Epithelial cell of prostate (primary cell): ENCODE measurements around the gene MAN2A2.
"Not testable (repeated sequence)": the region's sequence is repeated elsewhere in the genome, so short reads cannot be mapped to it uniquely, and the experiment has no call there.

Source experiments
- DNase-seq: peaks from one replicate; pipeline ENCODE4 v3.0.0-alpha.2; 2011; ENCODE audit warnings: low read depth, low spot score
- H3K27ac ChIP-seq: fragments of 450-650 bp; 2 replicates; pipeline ENCODE4 v1.5.1; 2017; ENCODE audit warnings: mild to moderate bottlenecking

MAN2A2 gene

DNA sequence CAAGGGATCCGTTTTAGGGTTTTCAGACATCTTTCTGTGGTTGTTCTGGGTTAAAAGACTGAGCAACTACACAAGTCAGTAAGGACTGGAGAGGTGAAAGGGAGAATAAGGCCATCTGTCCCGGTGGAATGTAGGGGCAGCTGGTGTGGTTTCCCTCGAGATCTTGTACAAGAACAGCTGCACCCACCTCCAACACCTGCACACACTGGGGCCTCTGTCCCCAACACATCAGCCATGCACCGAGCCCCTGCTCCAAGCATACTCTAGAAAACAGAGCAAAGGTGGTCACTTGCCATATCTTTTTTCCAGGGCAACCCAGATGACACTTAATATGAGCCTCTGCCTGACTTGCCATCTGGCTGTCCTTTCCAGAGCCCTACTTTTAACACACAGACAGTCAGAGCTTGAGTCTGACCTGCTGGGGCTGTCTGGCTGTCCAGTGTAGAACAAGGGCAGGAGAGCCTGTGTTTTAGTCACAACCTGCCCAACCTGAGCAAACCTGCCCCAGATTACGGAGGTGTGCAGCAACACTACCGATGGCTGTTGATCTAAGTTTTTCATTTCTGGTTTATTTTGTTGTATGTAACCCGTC lies 12.2 kb downstream of the MAN2A2 start:
- no peak for DNase-seq
- H3K27ac ChIP-seq: no peak overlapping the region

DNA sequence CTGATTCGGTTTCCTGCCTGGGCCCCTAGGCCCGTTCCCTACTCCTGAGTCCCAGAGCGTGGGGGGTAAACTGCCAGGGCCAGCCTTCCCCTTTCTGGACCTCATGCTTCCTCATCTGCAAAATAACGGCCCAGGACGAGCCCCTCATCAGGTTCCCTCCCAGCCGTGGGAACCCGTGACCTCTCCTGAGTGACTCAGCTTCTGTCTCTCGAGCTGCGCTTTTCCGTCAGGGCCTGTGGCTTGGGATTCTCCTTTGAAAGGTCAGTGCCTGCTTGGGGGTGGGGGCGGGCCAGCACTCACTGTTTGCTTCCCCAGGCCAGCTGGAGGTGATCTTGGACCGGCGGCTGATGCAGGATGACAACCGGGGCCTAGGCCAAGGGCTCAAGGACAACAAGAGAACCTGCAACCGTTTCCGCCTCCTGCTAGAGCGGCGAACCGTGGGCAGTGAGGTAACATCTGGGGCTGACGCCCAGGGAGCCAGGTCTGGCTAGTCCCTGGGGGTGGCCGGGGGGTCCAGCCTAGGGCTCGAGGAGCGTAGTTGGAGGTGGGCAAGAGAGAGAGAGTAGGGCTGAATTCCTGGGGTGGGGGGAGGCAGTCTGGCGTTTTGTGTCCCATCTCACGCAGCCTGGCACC lies 12.8 kb downstream of the MAN2A2 start:
- no peak overlapping the region for H3K27ac ChIP-seq
- DNase-seq: no peak

DNA sequence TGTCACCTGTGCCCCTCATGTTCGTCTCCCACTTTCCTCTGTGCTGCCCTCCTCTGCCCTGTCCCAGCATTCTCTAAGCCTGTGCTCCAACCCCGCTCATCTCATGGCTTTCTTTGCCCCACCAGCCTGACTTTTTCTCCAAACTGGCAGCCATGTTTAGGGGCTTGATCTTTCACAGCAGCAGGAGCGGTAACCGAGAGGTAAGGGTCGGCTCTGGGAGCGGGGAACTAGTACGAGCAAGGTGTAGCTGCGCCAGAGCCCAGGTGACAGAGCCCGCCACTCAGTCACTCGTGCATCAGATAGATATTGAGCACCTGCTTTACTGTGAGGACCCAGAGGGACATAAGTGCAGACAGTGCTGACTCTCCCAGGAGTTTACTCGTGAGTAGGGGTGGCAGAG lies 13.4 kb downstream of the MAN2A2 start:
- H3K27ac ChIP-seq: no peak overlapping the region
- DNase-seq: no peak

DNA sequence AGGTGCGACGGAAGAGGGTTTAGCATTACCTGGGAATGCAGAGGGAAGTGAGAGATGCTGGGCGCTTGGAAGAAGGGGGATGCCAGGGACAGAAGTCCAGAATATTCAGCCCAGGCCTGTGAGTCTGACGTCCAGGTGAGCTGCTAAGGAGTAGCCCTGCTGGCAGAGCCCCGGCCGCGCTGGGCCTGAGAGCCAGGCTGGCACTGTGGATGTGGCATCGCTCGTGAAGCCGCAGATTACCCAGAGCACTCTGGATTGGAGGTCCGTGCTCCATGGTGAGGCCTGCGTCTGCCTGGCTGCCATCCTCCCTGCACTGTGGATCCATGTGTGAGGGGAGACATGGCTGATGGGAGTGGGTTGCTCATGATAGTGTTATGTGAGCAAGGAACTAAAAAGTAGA lies 14.5 kb downstream of the MAN2A2 start:
- H3K27ac ChIP-seq: no peak overlapping the region

DNA sequence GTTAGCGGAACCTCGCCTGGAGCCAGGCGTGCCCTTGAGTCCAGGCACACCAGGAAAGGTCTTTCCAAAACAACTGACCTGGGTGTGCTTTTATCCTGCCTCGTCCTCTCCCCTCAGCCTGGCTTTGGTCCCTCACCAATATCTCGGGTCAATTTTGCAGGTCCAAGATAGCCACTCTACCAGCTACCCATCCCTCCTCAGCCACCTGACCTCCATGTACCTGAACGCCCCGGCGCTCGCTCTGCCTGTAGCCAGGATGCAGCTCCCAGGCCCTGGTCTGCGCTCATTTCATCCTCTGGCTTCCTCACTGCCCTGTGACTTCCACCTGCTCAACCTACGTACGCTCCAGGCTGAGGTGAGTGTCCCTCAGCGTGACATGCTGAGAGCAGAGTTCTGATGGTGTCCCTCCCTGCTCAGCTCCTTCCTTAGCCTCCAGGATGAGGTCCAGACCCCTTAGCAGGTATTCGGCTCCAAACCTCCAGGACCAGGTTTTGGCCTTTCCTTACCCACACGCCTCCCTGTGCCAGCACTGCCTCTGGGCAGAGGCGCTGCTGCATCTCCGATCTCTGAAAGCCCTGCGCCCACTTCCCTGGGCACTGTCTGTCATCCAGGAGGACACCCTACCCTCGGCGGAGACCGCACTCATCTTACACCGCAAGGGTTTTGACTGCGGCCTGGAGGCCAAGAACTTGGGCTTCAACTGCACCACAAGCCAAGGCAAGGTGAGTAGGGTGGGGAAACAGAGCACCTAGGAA lies 15.1 kb downstream of the MAN2A2 start:
- no peak for DNase-seq
- H3K27ac ChIP-seq: no peak overlapping the region

More for the DNA sequence above, 14.5 kb downstream of the MAN2A2 start:
- no peak for DNase-seq

DNA sequence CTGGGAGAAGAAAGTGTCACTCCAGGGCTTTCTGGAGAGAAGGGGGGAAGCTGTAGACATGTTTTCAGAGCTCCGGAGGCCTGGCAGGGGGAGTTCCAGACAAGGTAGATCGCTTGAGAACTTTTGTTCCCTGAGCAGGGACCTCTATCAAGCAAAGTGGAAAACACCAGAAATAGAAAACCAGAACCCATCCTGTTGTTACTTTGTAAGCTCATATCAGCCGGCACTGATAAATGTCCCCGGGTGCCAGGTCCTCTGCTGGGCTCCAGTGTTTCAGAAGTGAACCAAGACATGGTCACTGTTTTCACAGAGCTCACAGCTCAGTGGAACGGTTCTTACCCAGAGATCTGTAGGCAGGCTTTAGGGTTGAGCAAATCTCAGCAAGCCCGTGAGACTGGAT lies 15.7 kb downstream of the MAN2A2 start:
- no peak overlapping the region for H3K27ac ChIP-seq

DNA sequence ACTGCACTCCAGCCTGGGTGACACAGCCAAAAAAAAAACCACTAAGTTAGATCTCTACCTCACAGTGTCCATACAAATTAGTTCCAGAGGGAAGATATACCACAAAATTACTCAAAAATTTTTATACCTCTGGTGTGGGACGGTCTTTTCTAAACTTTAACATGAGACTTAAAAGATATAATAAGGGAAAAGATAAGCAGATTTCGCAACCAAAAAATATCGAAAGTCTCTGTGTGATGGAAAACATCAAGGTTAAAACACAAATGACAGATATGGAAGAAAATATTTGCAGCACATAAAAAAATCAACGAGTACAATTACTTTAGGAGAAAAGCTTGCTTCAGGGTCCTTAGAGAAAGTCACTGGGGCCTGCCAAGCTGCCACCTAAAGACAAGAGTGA lies 18.8 kb downstream of the MAN2A2 start:
- DNase-seq: no peak
- H3K27ac ChIP-seq: no peak overlapping the region

More for the DNA sequence above, 15.7 kb downstream of the MAN2A2 start:
- DNase-seq: no peak

DNA sequence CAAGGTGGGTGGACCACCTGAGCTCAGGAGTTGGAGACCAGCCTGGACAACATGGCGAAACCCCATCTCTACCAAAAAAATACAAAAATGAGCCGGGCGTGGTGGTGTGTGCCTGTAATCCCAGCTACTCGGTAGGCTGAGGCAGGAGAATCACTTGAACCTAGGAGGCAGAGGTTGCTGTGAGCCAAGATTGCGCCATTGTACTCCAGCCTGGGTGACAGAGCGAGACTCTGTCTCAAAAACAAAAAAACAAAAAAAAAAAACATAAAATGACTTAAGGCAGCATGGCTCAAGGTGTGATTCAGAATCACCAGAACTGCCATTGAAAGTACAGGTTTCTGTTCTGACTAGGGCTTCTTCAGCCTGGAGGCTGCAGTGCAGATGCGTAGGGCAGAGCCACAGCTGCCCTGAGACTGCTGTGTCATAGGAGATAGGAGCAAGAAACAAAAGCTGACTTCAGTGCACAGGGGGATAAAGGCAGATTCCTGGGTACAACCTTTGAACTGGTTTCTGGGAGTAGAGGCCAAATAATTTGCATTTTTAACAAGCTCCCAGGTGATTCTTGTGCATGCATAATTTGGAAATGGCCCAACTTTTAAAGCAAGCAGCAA lies 19.7 kb downstream of the MAN2A2 start:
- DNase-seq, H3K27ac ChIP-seq: not testable (repeated sequence)

DNA sequence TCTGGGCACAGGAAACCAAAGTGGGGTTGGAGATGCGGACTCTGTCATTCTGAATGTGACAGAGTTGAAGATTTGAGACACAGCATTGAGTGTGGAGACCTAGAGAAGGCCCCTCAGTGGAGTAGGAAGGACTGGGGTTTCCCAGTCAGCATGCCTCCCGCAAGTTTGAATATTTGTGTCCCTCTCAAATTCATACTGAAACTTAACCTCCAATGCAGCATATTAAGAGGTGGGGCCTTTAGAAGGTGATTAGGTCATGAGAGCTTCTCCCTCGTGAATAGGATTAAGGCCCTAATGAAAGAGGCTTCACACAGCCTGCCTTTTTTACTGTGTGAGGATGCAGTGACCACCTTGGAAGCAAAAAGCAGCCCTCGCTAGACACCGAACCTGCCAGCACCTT lies 21.3 kb downstream of the MAN2A2 start:
- no peak for DNase-seq
- no peak overlapping the region for H3K27ac ChIP-seq

DNA sequence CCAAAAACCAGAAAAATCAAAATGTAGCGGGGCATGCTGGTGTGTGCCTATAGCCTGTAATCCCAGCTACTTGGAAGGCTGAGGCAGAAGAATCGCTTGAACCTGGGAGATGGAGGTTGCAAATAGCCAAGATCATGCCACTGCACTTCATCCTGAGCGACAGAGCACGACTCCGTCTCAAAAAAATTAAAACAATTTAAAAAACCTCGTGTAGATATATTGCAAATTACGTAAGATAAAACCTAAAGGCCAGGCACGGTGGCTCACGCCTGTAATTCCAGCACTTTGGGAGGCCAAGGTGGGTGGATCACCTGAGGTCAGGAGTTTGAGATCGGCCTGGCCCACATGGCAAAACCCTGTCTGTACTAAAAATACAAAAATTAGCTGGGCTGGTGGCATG lies 23.7 kb downstream of the MAN2A2 start:
- not testable (repeated sequence) for H3K27ac ChIP-seq

DNA sequence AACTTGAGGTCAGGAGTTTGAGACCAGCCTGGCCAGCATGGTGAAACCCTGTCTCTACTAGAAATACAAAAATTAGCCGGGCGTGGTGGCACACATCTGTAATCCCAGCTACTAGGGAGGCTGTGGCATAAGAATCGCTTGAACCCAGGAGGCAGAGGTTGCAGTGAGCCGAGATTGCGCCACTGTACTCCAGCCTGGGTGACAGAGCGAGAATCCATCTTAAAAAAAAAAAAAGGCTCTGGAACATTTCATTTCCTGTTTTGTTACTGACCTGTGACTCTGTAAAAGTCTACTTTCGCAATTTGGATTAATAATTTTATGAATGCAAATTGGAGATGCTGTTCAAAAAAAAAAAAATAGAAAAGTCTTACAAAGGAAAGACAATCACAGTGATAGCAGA lies 25.0 kb downstream of the MAN2A2 start:
- not testable (repeated sequence) for H3K27ac ChIP-seq, DNase-seq

More for the DNA sequence above, 23.7 kb downstream of the MAN2A2 start:
- not testable (repeated sequence) for DNase-seq

DNA sequence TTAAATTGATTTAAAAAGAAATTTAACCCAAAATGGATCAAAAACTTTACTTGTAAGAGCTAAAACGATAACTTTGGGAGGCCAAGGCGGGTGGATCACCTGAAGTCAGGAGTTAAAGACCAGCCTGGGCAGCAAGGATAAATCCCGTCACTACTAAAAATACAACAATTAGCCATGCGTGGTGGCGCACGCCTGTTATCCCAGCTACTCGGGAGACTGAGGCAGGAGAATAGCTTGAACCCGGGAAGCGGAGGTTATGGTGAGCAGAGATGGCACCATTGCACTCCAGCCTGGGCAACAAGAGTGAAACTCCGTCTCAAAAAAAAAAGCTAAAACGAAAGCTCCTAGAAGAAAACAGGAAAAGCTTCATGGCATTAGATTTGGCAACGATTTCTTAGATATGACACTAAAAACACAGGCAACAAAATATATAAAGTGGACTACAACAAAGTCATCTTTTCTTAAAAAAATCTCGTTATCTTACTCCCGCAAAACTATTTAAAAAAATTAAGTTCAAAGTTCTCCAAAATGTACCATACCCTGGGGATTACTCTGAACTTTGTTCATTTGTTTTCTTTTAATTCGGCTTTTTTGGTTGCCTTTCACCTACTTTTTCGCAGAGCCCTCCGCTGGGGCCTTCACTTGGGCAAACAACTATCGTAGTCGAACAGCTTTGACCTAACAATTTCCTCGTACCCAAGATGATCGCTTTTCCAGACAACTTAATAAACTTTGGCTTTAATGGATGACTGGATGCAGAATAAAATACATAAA lies 26.3 kb downstream of the MAN2A2 start:
- H3K27ac ChIP-seq: peak overlapping the region; percentile 77
- DNase-seq: no peak

DNA sequence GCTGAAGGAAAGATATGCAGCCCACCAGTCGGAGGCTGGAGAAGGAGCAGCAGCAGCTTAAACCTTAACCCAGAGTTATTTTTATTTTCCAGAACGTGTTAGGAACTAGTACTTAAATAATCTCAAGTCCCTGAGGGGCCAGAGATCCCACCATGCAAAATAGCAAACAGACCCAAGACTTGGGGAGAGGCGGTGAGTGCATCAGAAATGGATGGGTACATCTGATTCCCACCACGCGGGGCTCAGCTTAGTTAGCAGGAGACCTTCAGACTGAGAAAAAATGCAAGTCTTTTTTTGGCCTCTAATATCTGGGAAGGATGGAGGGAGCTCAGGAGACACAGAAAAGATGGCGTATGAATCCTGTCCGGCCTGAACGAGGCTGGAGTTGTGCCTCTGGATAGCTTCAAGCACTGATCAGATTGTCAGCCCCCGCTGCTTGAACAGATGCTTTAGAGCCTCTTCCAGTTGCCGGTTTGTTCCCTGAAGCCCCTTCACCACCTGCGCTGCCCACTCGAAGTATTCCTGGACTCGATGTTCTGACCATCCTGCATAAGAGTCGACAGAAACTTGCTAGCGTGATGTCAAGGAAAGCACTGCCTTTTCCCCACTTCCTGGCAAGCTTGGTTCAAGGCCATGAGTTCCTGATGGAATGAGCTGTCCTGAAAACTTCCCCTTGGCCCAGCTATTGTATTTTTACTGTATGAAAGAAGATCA lies 27.9 kb downstream of the MAN2A2 start:
- no peak for DNase-seq
- peak overlapping the region; percentile 77 for H3K27ac ChIP-seq

DNA sequence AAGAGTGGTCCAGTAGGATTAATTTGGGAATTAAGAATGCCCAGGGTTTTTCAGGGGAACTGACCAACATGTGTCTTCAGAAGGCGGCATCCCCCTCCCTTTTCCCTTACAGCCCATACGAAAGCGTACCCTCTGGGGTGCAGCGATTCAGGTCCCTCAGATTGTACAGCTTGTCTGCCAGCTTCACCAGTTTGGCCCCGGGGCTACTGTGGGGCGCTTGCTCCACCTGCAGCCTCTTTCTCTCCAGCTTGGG lies 28.4 kb downstream of the MAN2A2 start:
- no peak for DNase-seq
- H3K27ac ChIP-seq: peak overlapping the region; percentile 77

DNA sequence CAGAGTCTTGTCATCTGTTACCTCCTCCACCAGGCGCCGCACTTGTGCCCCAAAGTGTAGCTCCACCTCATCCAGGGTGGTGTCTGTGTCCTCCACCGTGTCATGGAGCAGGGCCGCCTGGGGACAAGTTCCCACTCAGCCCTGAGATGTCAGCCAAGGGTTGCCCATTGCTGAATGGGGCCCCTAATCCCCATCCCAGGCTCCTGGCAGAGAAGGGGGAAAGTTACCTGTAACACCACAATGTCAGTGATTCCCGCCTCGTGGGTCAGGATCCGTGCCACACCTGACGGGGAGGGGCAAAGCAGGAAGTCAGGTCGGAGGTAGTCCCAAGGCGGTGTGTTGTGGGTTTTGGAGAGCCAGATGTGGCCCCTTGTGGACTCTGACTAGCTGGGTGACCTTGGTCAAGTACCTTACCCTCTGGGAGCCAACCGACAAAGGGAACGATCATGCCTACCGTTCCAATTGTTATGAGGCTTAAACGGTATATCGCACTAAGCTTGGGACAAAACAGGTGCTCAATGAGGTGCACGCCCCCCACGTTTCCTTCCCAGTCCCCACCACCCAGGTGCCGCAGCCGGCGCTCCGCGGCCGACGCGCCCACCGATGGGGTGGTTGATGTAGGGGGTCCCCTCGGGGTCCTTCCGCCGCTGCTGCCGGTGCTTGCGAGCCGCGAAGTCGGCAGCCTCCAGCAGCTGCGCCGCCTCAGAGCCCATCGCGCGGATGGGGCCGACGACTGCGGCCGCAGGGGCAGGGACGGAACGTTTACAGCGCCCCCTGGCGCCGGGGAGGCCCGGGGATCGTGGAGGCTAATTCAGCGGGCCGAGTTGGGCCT lies 28.9 kb downstream of the MAN2A2 start, which contains the start of gene HDDC3:
Gene HDDC3, minus strand, starts transcription at position 722 of the 832 bp plus-strand sequence. Its CDS starts 9 bp downstream, at position 713.
- peak within 1 kb of the TSS; percentile 77 for H3K27ac ChIP-seq
- no peak for DNase-seq

DNA sequence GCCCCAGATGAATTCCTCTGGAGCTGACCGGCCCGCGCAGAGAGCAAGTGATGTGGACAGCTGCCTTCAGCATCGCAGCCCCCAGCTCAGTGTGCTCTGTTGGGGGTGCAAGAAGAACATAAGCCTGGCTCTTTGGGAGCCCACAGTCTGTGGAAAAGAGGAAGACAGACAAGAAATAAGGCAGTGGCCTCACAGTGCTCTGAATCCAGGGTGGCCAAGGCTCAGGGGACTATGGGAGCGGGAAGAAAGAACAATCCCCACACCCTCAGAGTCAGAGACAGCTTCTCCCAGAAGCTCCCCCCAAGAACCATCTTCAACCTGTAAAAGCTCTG lies 29.5 kb downstream of the MAN2A2 start:
- no peak for DNase-seq
- H3K27ac ChIP-seq: peak overlapping the region; percentile 77

DNA sequence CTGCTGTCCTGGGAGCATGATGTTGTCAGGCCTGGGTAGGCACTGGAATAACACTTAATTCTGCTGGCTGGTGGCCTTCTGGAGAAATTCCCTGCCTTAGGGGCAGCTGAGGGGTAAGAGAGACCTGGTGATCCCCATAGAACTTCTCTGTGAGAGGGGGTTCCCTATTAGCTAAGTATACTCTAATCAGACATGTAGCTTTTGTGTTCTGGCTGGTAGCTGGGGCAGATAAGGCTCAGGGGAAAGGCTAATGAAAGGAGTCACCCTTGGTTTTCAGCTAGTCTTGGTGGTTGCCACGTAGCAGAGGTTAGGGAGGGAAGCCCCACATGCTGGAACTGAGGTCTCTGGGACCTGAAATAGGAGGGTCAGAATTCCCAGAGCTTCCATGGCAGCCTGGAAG lies 30.2 kb downstream of the MAN2A2 start:
- no peak overlapping the region for H3K27ac ChIP-seq
- DNase-seq: no peak

DNA sequence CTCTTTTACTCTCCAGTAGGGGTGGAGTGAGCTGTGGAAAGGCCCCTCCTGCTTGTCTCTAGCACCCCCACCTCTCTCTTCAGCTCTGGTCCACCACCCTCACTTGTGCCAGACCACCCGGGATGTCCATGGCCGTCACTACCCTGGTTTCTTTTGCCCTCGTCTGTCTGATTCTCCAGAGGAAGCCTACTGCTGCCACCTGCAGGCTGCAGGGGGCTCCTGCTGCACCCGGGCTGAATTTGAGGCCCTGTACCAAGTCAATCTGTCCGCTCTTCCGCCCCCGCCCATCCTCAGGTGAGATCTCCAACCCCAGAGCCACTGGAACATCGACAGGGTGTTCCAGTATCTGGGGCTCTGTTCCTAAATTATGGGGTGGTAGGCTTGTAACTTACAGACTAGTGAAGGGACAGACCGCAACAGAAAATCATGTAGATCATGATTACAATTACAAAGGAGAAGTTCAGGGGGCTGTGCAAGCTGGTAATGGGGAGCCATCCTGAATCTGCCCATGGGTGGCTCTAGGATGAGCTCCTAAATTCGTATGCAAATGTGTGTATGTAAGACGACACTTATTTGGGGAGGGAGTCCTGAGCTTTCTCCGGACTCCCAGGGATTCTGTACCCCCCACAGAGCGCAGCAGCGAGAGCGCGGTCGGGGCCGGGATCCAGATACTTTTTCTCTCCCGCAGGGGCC lies 31.3 kb downstream of the MAN2A2 start:
- no peak for DNase-seq
- peak overlapping the region; percentile 44 for H3K27ac ChIP-seq
